NCI-H1930 (cell line): ENCODE measurements around the gene DGLUCY.
"Not testable (repeated sequence)": the region's sequence is repeated elsewhere in the genome, so short reads cannot be mapped to it uniquely, and the experiment has no call there.

Source experiments
- DNase-seq, 2 experiments: peaks; one replicate each; lab custom pipeline; 2025; lab: John Stamatoyannopoulos, UW

The DGLUCY gene

GRCh38 chr14:91207008-91207407 lies 93.1 kb downstream of the DGLUCY start:
- DNase-seq, result no peak

- DNase-seq, result no peak
These were observed 97.1 kb downstream of the DGLUCY start for GRCh38 chr14:91211017-91211416.

- no peak for DNase-seq
These were observed 100.4 kb downstream of the DGLUCY start for GRCh38 chr14:91214306-91214705.

- no peak for DNase-seq
These were observed 101.5 kb downstream of the DGLUCY start for GRCh38 chr14:91215381-91215780.

- DNase-seq, result no peak
These were observed 102.9 kb downstream of the DGLUCY start for GRCh38 chr14:91216731-91217226.

- DNase-seq, result no peak
These were observed 104.1 kb downstream of the DGLUCY start for GRCh38 chr14:91218014-91218413.

- DNase-seq, result no peak
These were observed 105.9 kb downstream of the DGLUCY start for GRCh38 chr14:91219517-91220389.

GRCh38 chr14:91220581-91221000 lies 106.7 kb downstream of the DGLUCY start:
- no peak for DNase-seq

- no peak for DNase-seq
These were observed 107.4 kb downstream of the DGLUCY start for GRCh38 chr14:91221270-91221669.

- DNase-seq, result no peak
These were observed 109.3 kb downstream of the DGLUCY start for GRCh38 chr14:91223028-91223783.

GRCh38 chr14:91225025-91225424 lies 111.2 kb downstream of the DGLUCY start:
- no peak for DNase-seq

GRCh38 chr14:91226360-91226759 lies 112.5 kb downstream of the DGLUCY start:
- not testable (repeated sequence) for DNase-seq

- no peak for DNase-seq
These were observed 113.3 kb downstream of the DGLUCY start for GRCh38 chr14:91227183-91227628.

GRCh38 chr14:91228112-91229004 lies 114.5 kb downstream of the DGLUCY start:
- no peak for DNase-seq

GRCh38 chr14:91229005-91229382 lies 115.1 kb downstream of the DGLUCY start:
- DNase-seq, result no peak

- DNase-seq, result no peak
These were observed 115.9 kb downstream of the DGLUCY start for GRCh38 chr14:91229743-91230200.

GRCh38 chr14:91230397-91231035 lies 116.6 kb downstream of the DGLUCY start:
- DNase-seq, result no peak

- DNase-seq, result no peak
These were observed 117.6 kb downstream of the DGLUCY start for GRCh38 chr14:91231446-91231845.

- DNase-seq, result no peak
These were observed 118.2 kb downstream of the DGLUCY start for GRCh38 chr14:91232052-91232451.

- DNase-seq, result no peak
These were observed 118.7 kb downstream of the DGLUCY start for GRCh38 chr14:91232603-91233002.
